Measurements from ENCODE around the gene GPR34. TPM values are rescaled to one million over a fixed set of nuclear protein-coding genes. Genes with fewer than 3 reads are reported as not detected.

Gene GPR34
- total and polyA plus RNA-seq, 9 of the 15 experiments (the other 6 are each of a cell fraction or from before 2014, with no cell fraction given), result 0.13 TPM; not detected in 8

DNA sequence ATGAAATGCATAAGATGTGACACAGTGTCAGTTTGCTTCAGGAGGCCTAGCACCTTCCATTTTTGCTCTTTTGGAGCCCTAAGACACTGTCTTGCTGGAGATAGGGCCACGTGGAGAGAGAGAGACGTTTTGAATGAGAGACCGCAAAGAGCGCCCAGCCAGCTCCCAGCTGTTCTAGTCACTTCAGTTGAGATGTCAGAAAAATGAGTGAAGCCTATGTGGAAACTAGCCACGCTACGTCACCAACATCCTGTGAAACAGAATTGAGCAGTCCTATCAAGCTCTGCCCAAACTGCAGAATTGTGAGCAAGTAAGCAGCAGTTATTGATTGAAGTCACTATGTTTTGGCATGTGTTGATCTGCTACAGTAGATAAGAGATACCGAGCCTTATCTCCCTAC, 48.3 kb downstream of the GPR34 start:
- Histone ChIP-seq H3K4me1 (replicated peaks in 1 of 2; ENCODE audit: control insufficient read depth in 2 of 2, insufficient read depth in 2 of 2, low read length in 2 of 2) (peaks cover 0 to 5% of the 10 kb centered on the region in 2 experiments; a peak in 2 of 5 replicates), H3K9me3 (replicated peaks; ENCODE audit: control insufficient read depth, insufficient read depth, low read depth, low read length) (no peaks in the 10 kb centered on the region), H3K27me3 (ENCODE audit: control insufficient read depth in 2 of 2, insufficient read depth in 2 of 2, low read length in 2 of 2) (no peaks in the 10 kb centered on the region), H3K27ac (ENCODE audit: extremely low read depth, low read depth, low read length) (no peak overlapping the region), H3K9ac (ENCODE audit: insufficient read depth in 1 of 2, low read depth in 2 of 2, low read length in 2 of 2) (no peak overlapping the region), H3K9me1 (ENCODE audit: control insufficient read depth, insufficient read depth, low read length) (no peaks in the 10 kb centered on the region), H3K79me2 (ENCODE audit: control insufficient read depth, insufficient read depth, low read length) (no peaks in the 10 kb centered on the region), H2AFZ (ENCODE audit: low read depth, low read length) (0 out of 2 replicates have a peak overlapping the region, but pooled peaks have one; percentile 40), H3K4me3 (no peak overlapping the region), H3K4me2 (ENCODE audit: insufficient read depth, low read length) (peak overlapping the region; percentile 18; the same call in 1 of the 2 replicates), H4K20me1 (replicated peaks; ENCODE audit: control insufficient read depth, insufficient read depth, low read length) (no peaks in the 10 kb centered on the region), H3K36me3 (ENCODE audit: control insufficient read depth, insufficient read depth, low read length) (no peaks in the 10 kb centered on the region)
- in situ Hi-C loops (cut with MboI), result no loop called here
- ChIA-PET CTCF (ENCODE audit: low intra/inter-chr PET ratio) (interaction anchor here (0.7 kb wide), 1 partner anchor 1059 kb away, joined by 3 read pairs; no protein-coding TSS in a partner anchor), POLR2A (no interaction called here)
- no TSS peak for BruUV-seq (replicated peaks)
- ATAC-seq (no peak; the same call in 1 of the 3 replicates), DNase-seq (ENCODE audit: extremely low read depth in 1 of 4, low spot score in 3 of 4) (peak; percentile 3 to 38 (median 8)), FAIRE-seq (no peak)
- intact Hi-C loops (cut with micrococcal nuclease), result no loop called here
- WGBS (ENCODE audit: insufficient coverage, low coverage, missing lambda C conversion rate), result 0% methylated on average over 5 of the region's 7 CpGs
- TF ChIP-seq CSDE1 (IDR thresholded peaks at IDR 0.05), result no peak
- TF ChIP-seq, protein P1, sequence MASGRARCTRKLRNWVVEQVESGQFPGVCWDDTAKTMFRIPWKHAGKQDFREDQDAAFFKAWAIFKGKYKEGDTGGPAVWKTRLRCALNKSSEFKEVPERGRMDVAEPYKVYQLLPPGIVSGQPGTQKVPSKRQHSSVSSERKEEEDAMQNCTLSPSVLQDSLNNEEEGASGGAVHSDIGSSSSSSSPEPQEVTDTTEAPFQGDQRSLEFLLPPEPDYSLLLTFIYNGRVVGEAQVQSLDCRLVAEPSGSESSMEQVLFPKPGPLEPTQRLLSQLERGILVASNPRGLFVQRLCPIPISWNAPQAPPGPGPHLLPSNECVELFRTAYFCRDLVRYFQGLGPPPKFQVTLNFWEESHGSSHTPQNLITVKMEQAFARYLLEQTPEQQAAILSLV (tag; IDR thresholded peaks at IDR 0.05), result no peak
- TF ChIP-seq, protein P2, sequence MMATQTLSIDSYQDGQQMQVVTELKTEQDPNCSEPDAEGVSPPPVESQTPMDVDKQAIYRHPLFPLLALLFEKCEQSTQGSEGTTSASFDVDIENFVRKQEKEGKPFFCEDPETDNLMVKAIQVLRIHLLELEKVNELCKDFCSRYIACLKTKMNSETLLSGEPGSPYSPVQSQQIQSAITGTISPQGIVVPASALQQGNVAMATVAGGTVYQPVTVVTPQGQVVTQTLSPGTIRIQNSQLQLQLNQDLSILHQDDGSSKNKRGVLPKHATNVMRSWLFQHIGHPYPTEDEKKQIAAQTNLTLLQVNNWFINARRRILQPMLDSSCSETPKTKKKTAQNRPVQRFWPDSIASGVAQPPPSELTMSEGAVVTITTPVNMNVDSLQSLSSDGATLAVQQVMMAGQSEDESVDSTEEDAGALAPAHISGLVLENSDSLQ (IDR thresholded peaks at IDR 0.05), result 0 out of 2 replicates have a peak, but pooled peaks have one; percentile 17
- peak; percentile 44 for TF ChIP-seq CREM (IDR thresholded peaks at IDR 0.05; ENCODE audit: low read depth)
- no peak for TF ChIP-seq SMARCE1 (IDR thresholded peaks at IDR 0.05)
- TF ChIP-seq TRIM28 (IDR thresholded peaks at IDR 0.05), result no peak
- TF ChIP-seq ZNF668 (CRISPR knock-in tag; IDR thresholded peaks at IDR 0.05), result no peak
- TF ChIP-seq, protein P3, sequence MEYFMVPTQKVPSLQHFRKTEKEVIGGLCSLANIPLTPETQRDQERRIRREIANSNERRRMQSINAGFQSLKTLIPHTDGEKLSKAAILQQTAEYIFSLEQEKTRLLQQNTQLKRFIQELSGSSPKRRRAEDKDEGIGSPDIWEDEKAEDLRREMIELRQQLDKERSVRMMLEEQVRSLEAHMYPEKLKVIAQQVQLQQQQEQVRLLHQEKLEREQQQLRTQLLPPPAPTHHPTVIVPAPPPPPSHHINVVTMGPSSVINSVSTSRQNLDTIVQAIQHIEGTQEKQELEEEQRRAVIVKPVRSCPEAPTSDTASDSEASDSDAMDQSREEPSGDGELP (CRISPR knock-in tag; IDR thresholded peaks at IDR 0.05; ENCODE audit: borderline replicate concordance), result peak; percentile 71
- TF ChIP-seq, protein P4, sequence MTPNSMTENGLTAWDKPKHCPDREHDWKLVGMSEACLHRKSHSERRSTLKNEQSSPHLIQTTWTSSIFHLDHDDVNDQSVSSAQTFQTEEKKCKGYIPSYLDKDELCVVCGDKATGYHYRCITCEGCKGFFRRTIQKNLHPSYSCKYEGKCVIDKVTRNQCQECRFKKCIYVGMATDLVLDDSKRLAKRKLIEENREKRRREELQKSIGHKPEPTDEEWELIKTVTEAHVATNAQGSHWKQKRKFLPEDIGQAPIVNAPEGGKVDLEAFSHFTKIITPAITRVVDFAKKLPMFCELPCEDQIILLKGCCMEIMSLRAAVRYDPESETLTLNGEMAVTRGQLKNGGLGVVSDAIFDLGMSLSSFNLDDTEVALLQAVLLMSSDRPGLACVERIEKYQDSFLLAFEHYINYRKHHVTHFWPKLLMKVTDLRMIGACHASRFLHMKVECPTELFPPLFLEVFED (CRISPR knock-in tag; conservative IDR thresholded peaks at IDR 0.05), result no peak
- TF ChIP-seq, protein P5, sequence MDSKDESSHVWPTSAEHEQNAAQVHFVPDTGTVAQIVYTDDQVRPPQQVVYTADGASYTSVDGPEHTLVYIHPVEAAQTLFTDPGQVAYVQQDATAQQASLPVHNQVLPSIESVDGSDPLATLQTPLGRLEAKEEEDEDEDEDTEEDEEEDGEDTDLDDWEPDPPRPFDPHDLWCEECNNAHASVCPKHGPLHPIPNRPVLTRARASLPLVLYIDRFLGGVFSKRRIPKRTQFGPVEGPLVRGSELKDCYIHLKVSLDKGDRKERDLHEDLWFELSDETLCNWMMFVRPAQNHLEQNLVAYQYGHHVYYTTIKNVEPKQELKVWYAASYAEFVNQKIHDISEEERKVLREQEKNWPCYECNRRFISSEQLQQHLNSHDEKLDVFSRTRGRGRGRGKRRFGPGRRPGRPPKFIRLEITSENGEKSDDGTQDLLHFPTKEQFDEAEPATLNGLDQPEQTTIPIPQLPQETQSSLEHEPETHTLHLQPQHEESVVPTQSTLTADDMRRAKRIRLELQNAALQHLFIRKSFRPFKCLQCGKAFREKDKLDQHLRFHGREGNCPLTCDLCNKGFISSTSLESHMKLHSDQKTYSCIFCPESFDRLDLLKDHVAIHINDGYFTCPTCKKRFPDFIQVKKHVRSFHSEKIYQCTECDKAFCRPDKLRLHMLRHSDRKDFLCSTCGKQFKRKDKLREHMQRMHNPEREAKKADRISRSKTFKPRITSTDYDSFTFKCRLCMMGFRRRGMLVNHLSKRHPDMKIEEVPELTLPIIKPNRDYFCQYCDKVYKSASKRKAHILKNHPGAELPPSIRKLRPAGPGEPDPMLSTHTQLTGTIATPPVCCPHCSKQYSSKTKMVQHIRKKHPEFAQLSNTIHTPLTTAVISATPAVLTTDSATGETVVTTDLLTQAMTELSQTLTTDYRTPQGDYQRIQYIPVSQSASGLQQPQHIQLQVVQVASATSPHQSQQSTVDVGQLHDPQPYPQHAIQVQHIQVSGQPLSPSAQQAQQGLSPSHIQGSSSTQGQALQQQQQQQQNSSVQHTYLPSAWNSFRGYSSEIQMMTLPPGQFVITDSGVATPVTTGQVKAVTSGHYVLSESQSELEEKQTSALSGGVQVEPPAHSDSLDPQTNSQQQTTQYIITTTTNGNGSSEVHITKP (IDR thresholded peaks at IDR 0.05; ENCODE audit: partially characterized antibody), result no peak
- no peak for TF ChIP-seq ILK (tag; IDR thresholded peaks at IDR 0.05; ENCODE audit: borderline replicate concordance, low read depth)
- no peak for TF ChIP-seq KHSRP (IDR thresholded peaks at IDR 0.05)
- no peak for TF ChIP-seq SNIP1 (IDR thresholded peaks at IDR 0.05; ENCODE audit: low read depth)
- no peak for TF ChIP-seq ATF1 (CRISPR knock-in tag; IDR thresholded peaks at IDR 0.05)
- TF ChIP-seq ATF1 (tag; IDR thresholded peaks at IDR 0.05), result peak; percentile 47; the same call in 1 of the 2 replicates
- TF ChIP-seq ZNF778 (CRISPR knock-in tag; IDR thresholded peaks at IDR 0.05), result no peak

Data from K562 (cell line).